ENCODE results near the gene PPM1E. TPM values are rescaled to one million over a fixed set of nuclear protein-coding genes. Genes with fewer than 3 reads are reported as not detected.

PPM1E gene
- total RNA-seq, 2 donors from 2014 or later = 0.26 to 0.66 TPM

GRCh38 chr17:58722696-58723095, 33.0 kb upstream of the PPM1E start:
- H3K27ac ChIP-seq = no peak overlapping the region
- no peaks in the 10 kb centered on the region for H3K36me3 ChIP-seq (replicated peaks in 1 of 2; ENCODE audit: insufficient read depth in 1 of 2, low read depth in 2 of 2)
- no peaks in the 10 kb centered on the region for H3K9me3 ChIP-seq
- H3K27me3 ChIP-seq = no peaks in the 10 kb centered on the region
- no peak overlapping the region for H3K4me3 ChIP-seq
- WGBS, 2 donors = 97 to 100% methylated on average over 2 of the region's 2 CpGs
- no peak for ATAC-seq
- TF ChIP-seq POLR2A (IDR thresholded peaks at IDR 0.05) = no peak
- no peak for TF ChIP-seq CTCF (IDR thresholded peaks at IDR 0.05)
- no peaks in the 10 kb centered on the region for H3K4me1 ChIP-seq
- no peak for DNase-seq
- intact Hi-C loops (cut with DNase I) = no loop called here

GRCh38 chr17:58728798-58729197, 26.9 kb upstream of the PPM1E start:
- Histone ChIP-seq H3K27ac (no peak overlapping the region), H3K9me3 (no peaks in the 10 kb centered on the region), H3K4me1 (no peaks in the 10 kb centered on the region), H3K27me3 (no peaks in the 10 kb centered on the region), H3K4me3 (no peak overlapping the region), H3K36me3 (replicated peaks in 1 of 2; ENCODE audit: insufficient read depth in 1 of 2, low read depth in 2 of 2) (no peaks in the 10 kb centered on the region)
- intact Hi-C loops (cut with DNase I) = no loop called here
- ATAC-seq = no peak
- TF ChIP-seq CTCF (IDR thresholded peaks at IDR 0.05) (no peak), POLR2A (IDR thresholded peaks at IDR 0.05) (no peak)
- no peak for DNase-seq
- 36 to 52% methylated on average over 1 of the region's 1 CpG for WGBS, 2 donors

GRCh38 chr17:58730937-58731336, 24.7 kb upstream of the PPM1E start:
- no peaks in the 10 kb centered on the region for H3K36me3 ChIP-seq (replicated peaks in 1 of 2; ENCODE audit: insufficient read depth in 1 of 2, low read depth in 2 of 2)
- no peak overlapping the region for H3K4me3 ChIP-seq
- no peaks in the 10 kb centered on the region for H3K27me3 ChIP-seq
- H3K9me3 ChIP-seq = no peaks in the 10 kb centered on the region
- intact Hi-C loops (cut with DNase I) = no loop called here
- TF ChIP-seq POLR2A (IDR thresholded peaks at IDR 0.05) = no peak
- no peaks in the 10 kb centered on the region for H3K4me1 ChIP-seq
- DNase-seq = no peak
- H3K27ac ChIP-seq = no peak overlapping the region
- no peak for ATAC-seq

DNA sequence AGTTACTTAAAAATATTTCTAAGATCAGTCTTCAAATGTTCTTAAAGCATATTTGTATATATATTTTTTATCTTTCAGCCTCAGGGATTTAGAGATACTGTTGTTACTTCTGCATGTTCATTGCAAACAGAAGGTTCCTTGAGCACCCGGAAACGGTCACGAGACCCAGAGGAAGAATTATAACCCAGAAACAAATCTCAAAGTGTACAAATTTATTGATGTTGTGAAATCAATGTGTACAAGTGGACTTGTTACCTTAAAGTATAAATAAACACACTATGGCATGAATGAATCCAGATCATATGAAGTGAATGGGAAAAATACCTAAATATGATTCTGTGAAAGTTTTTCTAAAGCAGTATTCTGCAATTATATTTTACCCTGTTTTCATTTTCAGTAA, 21.6 kb upstream of the PPM1E start:
- no peak for ATAC-seq
- intact Hi-C loops (cut with DNase I) = no loop called here

GRCh38 chr17:58734811-58735210, 20.8 kb upstream of the PPM1E start:
- no peak for TF ChIP-seq CTCF (IDR thresholded peaks at IDR 0.05)
- TF ChIP-seq POLR2A (IDR thresholded peaks at IDR 0.05) = no peak
- intact Hi-C loops (cut with DNase I) = no loop called here
- ATAC-seq = no peak
- Histone ChIP-seq H3K4me1 (no peaks in the 10 kb centered on the region), H3K27me3 (no peaks in the 10 kb centered on the region), H3K36me3 (replicated peaks in 1 of 2; ENCODE audit: insufficient read depth in 1 of 2, low read depth in 2 of 2) (no peaks in the 10 kb centered on the region), H3K27ac (no peak overlapping the region), H3K9me3 (no peaks in the 10 kb centered on the region), H3K4me3 (no peak overlapping the region)
- DNase-seq = no peak
- WGBS, 2 donors = 74% methylated on average over 3 of the region's 3 CpGs

More for the DNA sequence above, 21.6 kb upstream of the PPM1E start:
- no peaks in the 10 kb centered on the region for H3K27me3 ChIP-seq
- 85 to 86% methylated on average over 3 of the region's 3 CpGs for WGBS, 2 donors
- no peaks in the 10 kb centered on the region for H3K9me3 ChIP-seq
- no peak overlapping the region for H3K27ac ChIP-seq
- H3K4me1 ChIP-seq = no peaks in the 10 kb centered on the region
- no peaks in the 10 kb centered on the region for H3K36me3 ChIP-seq (replicated peaks in 1 of 2; ENCODE audit: insufficient read depth in 1 of 2, low read depth in 2 of 2)
- DNase-seq = no peak
- no peak overlapping the region for H3K4me3 ChIP-seq
- TF ChIP-seq CTCF (IDR thresholded peaks at IDR 0.05) (no peak), POLR2A (IDR thresholded peaks at IDR 0.05) (no peak)

Data from body of pancreas (tissue), 4 donors.